Upper lobe of right lung (tissue), 1 donor: ENCODE data around the gene HMCN1. TPM values are rescaled to one million over a fixed set of nuclear protein-coding genes. Genes with fewer than 3 reads are reported as not detected.
"Not testable (repeated sequence)": the region's sequence is repeated elsewhere in the genome, so short reads cannot be mapped to it uniquely, and the experiment has no call there.

ENCODE experiments used
- ATAC-seq: fragments of 200-7000 bp; cut with Tn5 transposase; one replicate; pipeline ENCODE4 v1.9.1; 2020; ENCODE audit warnings: mild to moderate bottlenecking, moderate library complexity
- DNase-seq: peaks from one replicate; pipeline ENCODE4 v3.0.0-alpha.2; 2020
- H3K27ac ChIP-seq: fragments of 200-600 bp; one replicate; pipeline ENCODE4 v1.8.0; 2022
- H3K27me3 ChIP-seq: fragments of 200-600 bp; one replicate; pipeline ENCODE4 v1.8.0; 2022; ENCODE audit warnings: mild to moderate bottlenecking
- H3K36me3 ChIP-seq: fragments of 200-600 bp; one replicate; pipeline ENCODE4 v1.8.0; 2022
- H3K4me1 ChIP-seq: fragments of 200-600 bp; one replicate; pipeline ENCODE4 v1.8.0; 2022
- H3K4me3 ChIP-seq: fragments of 200-600 bp; one replicate; pipeline ENCODE4 v1.8.0; 2022; ENCODE audit warnings: mild to moderate bottlenecking
- H3K9me3 ChIP-seq: fragments of 200-600 bp; one replicate; pipeline ENCODE4 v1.8.0; 2022
- CTCF ChIP-seq: fragments of 200-600 bp; IDR thresholded peaks from one replicate; pipeline ENCODE4 v1.8.0; 2022; ENCODE audit warnings: antibody characterized with exemption
- intact Hi-C: fragments of 100-400 bp; cut with DNase I; formaldehyde crosslinking; loops from one replicate; pipeline ENCODE4 v1.11.0; 2022
- total RNA-seq: library from RNA; stranded (reverse); fragmentation: NEBNext Ultra II Directional; extraction: Animal tissue kit (Norgen Biotek cat#: 25700); gene quantifications from one replicate; pipeline ENCODE4 v1.2.1, GENCODE V29; 2021
- donor health status: DM: no; HTN: yes; CAD: no; lungs with severe emphysema.

HMCN1 gene
- total RNA-seq, 1 donor from 2014 or later: 45.4 TPM

GRCh38 chr1:185767508-185768120 is 33.4 kb downstream of the HMCN1 start:
- ATAC-seq (no peak), DNase-seq (no peak)
- Histone ChIP-seq H3K9me3 (no peaks in the 10 kb centered on the region), H3K27me3 (no peaks in the 10 kb centered on the region), H3K4me3 (no peak overlapping the region), H3K4me1 (no peaks in the 10 kb centered on the region), H3K36me3 (no peaks in the 10 kb centered on the region), H3K27ac (no peak overlapping the region)
- TF ChIP-seq CTCF: no peak
- intact Hi-C loops: no loop called here

- no peaks in the 10 kb centered on the region for H3K36me3 ChIP-seq
- no peak for DNase-seq
- H3K9me3 ChIP-seq: no peaks in the 10 kb centered on the region
- H3K4me3 ChIP-seq: no peak overlapping the region
- no peak overlapping the region for H3K27ac ChIP-seq
- H3K4me1 ChIP-seq: no peaks in the 10 kb centered on the region
- no peaks in the 10 kb centered on the region for H3K27me3 ChIP-seq
- TF ChIP-seq CTCF: no peak
- intact Hi-C loops: no loop called here
- ATAC-seq: no peak
These were observed 34.2 kb downstream of the HMCN1 start for GRCh38 chr1:185768371-185768770.

- TF ChIP-seq CTCF: no peak
- no peaks in the 10 kb centered on the region for H3K27me3 ChIP-seq
- H3K4me3 ChIP-seq: no peak overlapping the region
- intact Hi-C loops: no loop called here
- H3K4me1 ChIP-seq: no peaks in the 10 kb centered on the region
- no peak for DNase-seq
- no peak overlapping the region for H3K27ac ChIP-seq
- H3K36me3 ChIP-seq: no peaks in the 10 kb centered on the region
- ATAC-seq: no peak
- H3K9me3 ChIP-seq: no peaks in the 10 kb centered on the region
These were observed 34.9 kb downstream of the HMCN1 start for GRCh38 chr1:185769136-185769535.

GRCh38 chr1:185774394-185774793 is 40.2 kb downstream of the HMCN1 start:
- no peaks in the 10 kb centered on the region for H3K27me3 ChIP-seq
- TF ChIP-seq CTCF: no peak
- no peak for ATAC-seq

GRCh38 chr1:185775501-185775900 is 41.3 kb downstream of the HMCN1 start:
- ATAC-seq: no peak
- intact Hi-C loops: no loop called here
- H3K4me3 ChIP-seq: no peak overlapping the region
- no peak overlapping the region for H3K27ac ChIP-seq
- H3K9me3 ChIP-seq: no peaks in the 10 kb centered on the region
- no peak for DNase-seq
- H3K36me3 ChIP-seq: no peaks in the 10 kb centered on the region
- H3K27me3 ChIP-seq: no peaks in the 10 kb centered on the region
- TF ChIP-seq CTCF: no peak
- no peaks in the 10 kb centered on the region for H3K4me1 ChIP-seq

More at GRCh38 chr1:185774394-185774793, 40.2 kb downstream of the HMCN1 start:
- no peak overlapping the region for H3K4me3 ChIP-seq
- no peak overlapping the region for H3K27ac ChIP-seq
- H3K36me3 ChIP-seq: no peaks in the 10 kb centered on the region
- intact Hi-C loops: no loop called here
- DNase-seq: no peak
- no peaks in the 10 kb centered on the region for H3K9me3 ChIP-seq
- no peaks in the 10 kb centered on the region for H3K4me1 ChIP-seq

GRCh38 chr1:185776522-185776921 is 42.3 kb downstream of the HMCN1 start:
- TF ChIP-seq CTCF: no peak
- Histone ChIP-seq H3K27ac (no peak overlapping the region), H3K9me3 (no peaks in the 10 kb centered on the region), H3K4me3 (no peak overlapping the region), H3K27me3 (no peaks in the 10 kb centered on the region), H3K36me3 (no peaks in the 10 kb centered on the region), H3K4me1 (no peaks in the 10 kb centered on the region)
- intact Hi-C loops: no loop called here
- ATAC-seq (no peak), DNase-seq (no peak)

GRCh38 chr1:185783860-185784259 is 49.7 kb downstream of the HMCN1 start:
- H3K27ac ChIP-seq, ATAC-seq, H3K27me3 ChIP-seq, H3K4me3 ChIP-seq, H3K36me3 ChIP-seq, H3K4me1 ChIP-seq, H3K9me3 ChIP-seq, intact Hi-C loops: not testable (repeated sequence)
- DNase-seq: peak; percentile 50
